ENCODE data around the gene MAPRE2.

The MAPRE2 gene

GRCh38 chr18:35137632-35138031 lies 96.4 kb downstream of the MAPRE2 start:
- TF ChIP-seq TCF12 (IDR thresholded peaks at IDR 0.05; ENCODE audit: low read depth) (no peak), MAX (IDR thresholded peaks at IDR 0.05) (no peak), EGR1 (IDR thresholded peaks at IDR 0.05) (no peak), ZBTB7A (IDR thresholded peaks at IDR 0.05; ENCODE audit: low read depth) (no peak)

DNA sequence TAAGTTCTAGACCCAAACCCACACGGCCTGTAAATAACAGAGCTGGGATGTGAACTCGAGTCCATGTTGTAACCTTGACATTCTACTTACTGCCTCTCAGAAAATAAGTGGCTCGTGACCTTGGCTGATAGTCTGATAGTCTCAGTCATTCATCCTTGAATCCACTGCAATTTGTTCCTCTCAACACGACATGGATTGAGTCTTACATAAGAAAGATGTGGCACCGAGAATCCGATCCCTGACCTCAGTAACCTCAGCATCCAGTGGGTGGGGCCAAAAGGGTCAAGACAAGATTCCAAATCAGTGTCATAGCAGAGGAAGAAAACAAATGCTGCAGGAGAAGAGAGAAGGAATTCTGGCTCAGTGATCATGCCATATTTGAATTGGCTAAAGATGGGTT lies 97.6 kb downstream of the MAPRE2 start:
- TF ChIP-seq EP300 (IDR thresholded peaks at IDR 0.05; ENCODE audit: borderline replicate concordance) (no peak), CREB1 (IDR thresholded peaks at IDR 0.05; ENCODE audit: low read depth) (no peak), ZBTB7A (IDR thresholded peaks at IDR 0.05; ENCODE audit: low read depth) (no peak), MAX (IDR thresholded peaks at IDR 0.05) (no peak), FOXM1 (IDR thresholded peaks at IDR 0.05; ENCODE audit: borderline replicate concordance, low read depth) (no peak), NFIC (IDR thresholded peaks at IDR 0.05) (no peak), TCF12 (IDR thresholded peaks at IDR 0.05; ENCODE audit: low read depth) (no peak), TAF1 (IDR thresholded peaks at IDR 0.05; ENCODE audit: low read depth) (no peak), YY1 (IDR thresholded peaks at IDR 0.05; ENCODE audit: low read depth) (no peak), TEAD4 (IDR thresholded peaks at IDR 0.05) (no peak), CEBPB (IDR thresholded peaks at IDR 0.05) (no peak), RAD21 (IDR thresholded peaks at IDR 0.05; ENCODE audit: low read depth) (no peak), EGR1 (IDR thresholded peaks at IDR 0.05) (no peak)
- TF ChIP-seq, protein P1, sequence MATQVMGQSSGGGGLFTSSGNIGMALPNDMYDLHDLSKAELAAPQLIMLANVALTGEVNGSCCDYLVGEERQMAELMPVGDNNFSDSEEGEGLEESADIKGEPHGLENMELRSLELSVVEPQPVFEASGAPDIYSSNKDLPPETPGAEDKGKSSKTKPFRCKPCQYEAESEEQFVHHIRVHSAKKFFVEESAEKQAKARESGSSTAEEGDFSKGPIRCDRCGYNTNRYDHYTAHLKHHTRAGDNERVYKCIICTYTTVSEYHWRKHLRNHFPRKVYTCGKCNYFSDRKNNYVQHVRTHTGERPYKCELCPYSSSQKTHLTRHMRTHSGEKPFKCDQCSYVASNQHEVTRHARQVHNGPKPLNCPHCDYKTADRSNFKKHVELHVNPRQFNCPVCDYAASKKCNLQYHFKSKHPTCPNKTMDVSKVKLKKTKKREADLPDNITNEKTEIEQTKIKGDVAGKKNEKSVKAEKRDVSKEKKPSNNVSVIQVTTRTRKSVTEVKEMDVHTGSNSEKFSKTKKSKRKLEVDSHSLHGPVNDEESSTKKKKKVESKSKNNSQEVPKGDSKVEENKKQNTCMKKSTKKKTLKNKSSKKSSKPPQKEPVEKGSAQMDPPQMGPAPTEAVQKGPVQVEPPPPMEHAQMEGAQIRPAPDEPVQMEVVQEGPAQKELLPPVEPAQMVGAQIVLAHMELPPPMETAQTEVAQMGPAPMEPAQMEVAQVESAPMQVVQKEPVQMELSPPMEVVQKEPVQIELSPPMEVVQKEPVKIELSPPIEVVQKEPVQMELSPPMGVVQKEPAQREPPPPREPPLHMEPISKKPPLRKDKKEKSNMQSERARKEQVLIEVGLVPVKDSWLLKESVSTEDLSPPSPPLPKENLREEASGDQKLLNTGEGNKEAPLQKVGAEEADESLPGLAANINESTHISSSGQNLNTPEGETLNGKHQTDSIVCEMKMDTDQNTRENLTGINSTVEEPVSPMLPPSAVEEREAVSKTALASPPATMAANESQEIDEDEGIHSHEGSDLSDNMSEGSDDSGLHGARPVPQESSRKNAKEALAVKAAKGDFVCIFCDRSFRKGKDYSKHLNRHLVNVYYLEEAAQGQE (IDR thresholded peaks at IDR 0.05; ENCODE audit: low read depth) = no peak
- TF ChIP-seq, protein P2, sequence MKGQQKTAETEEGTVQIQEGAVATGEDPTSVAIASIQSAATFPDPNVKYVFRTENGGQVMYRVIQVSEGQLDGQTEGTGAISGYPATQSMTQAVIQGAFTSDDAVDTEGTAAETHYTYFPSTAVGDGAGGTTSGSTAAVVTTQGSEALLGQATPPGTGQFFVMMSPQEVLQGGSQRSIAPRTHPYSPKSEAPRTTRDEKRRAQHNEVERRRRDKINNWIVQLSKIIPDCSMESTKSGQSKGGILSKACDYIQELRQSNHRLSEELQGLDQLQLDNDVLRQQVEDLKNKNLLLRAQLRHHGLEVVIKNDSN (IDR thresholded peaks at IDR 0.05) = no peak

GRCh38 chr18:35139517-35139916 lies 98.3 kb downstream of the MAPRE2 start:
- TF ChIP-seq YY1 (IDR thresholded peaks at IDR 0.05; ENCODE audit: low read depth) (no peak), TAF1 (IDR thresholded peaks at IDR 0.05; ENCODE audit: low read depth) (no peak), CREB1 (IDR thresholded peaks at IDR 0.05; ENCODE audit: low read depth) (no peak), ZBTB7A (IDR thresholded peaks at IDR 0.05; ENCODE audit: low read depth) (no peak), EGR1 (IDR thresholded peaks at IDR 0.05) (no peak), EP300 (IDR thresholded peaks at IDR 0.05; ENCODE audit: borderline replicate concordance) (no peak), FOXM1 (IDR thresholded peaks at IDR 0.05; ENCODE audit: borderline replicate concordance, low read depth) (no peak), MAX (IDR thresholded peaks at IDR 0.05) (no peak)
- TF ChIP-seq, protein P2 (IDR thresholded peaks at IDR 0.05) = no peak

- TF ChIP-seq TAF1 (IDR thresholded peaks at IDR 0.05; ENCODE audit: low read depth) (no peak), EP300 (IDR thresholded peaks at IDR 0.05; ENCODE audit: borderline replicate concordance) (no peak), TCF12 (IDR thresholded peaks at IDR 0.05; ENCODE audit: low read depth) (no peak), YY1 (IDR thresholded peaks at IDR 0.05; ENCODE audit: low read depth) (no peak), ZBTB7A (IDR thresholded peaks at IDR 0.05; ENCODE audit: low read depth) (no peak), RAD21 (IDR thresholded peaks at IDR 0.05; ENCODE audit: low read depth) (no peak), CREB1 (IDR thresholded peaks at IDR 0.05; ENCODE audit: low read depth) (no peak)
- TF ChIP-seq, protein P2 (IDR thresholded peaks at IDR 0.05) = no peak
Measured at GRCh38 chr18:35141077-35141476, 99.9 kb downstream of the MAPRE2 start.

DNA sequence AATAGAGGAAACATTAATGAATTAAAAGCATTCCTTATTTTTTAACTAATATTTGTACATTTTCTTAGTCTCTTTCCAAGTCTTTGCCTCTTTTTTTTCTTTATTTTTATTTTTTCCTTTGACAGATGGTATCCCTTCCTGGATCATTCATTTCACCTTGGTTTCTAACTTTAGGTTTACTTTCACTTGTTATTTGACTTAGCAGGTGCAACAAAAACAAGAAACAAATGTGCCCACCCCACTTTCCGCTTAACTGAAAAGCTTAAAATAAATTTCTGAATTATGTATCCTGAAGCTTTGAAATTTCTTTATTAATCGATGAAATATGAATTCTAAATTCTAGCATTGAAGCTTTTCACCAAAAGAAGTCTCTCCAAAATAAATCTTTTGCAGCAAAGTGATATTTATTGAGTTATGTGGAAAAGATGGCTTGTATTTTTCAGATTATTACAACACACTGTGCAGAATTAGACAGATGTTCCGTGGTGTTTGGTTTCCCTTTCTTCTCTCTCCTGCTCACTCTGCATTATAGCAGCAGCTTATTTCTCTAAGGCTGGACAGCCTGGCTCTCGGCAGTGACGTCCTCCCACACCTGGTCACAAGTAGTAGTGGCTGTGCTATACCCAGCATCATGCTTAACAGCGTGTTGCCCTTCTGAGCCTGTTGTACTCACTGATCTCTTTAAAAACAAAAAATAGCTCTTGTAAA lies 100.5 kb downstream of the MAPRE2 start:
- no peak for TF ChIP-seq EGR1 (IDR thresholded peaks at IDR 0.05)

- TF ChIP-seq, protein P1 (IDR thresholded peaks at IDR 0.05; ENCODE audit: low read depth) = no peak
- TF ChIP-seq EGR1 (IDR thresholded peaks at IDR 0.05) (no peak), TCF12 (IDR thresholded peaks at IDR 0.05; ENCODE audit: low read depth) (no peak), NFIC (IDR thresholded peaks at IDR 0.05) (no peak), TAF1 (IDR thresholded peaks at IDR 0.05; ENCODE audit: low read depth) (no peak), CEBPB (IDR thresholded peaks at IDR 0.05) (no peak), YY1 (IDR thresholded peaks at IDR 0.05; ENCODE audit: low read depth) (no peak), MAX (IDR thresholded peaks at IDR 0.05) (no peak), CREB1 (IDR thresholded peaks at IDR 0.05; ENCODE audit: low read depth) (no peak), EP300 (IDR thresholded peaks at IDR 0.05; ENCODE audit: borderline replicate concordance) (no peak)
- TF ChIP-seq, protein P2 (IDR thresholded peaks at IDR 0.05) = no peak
Measured at GRCh38 chr18:35142275-35142615, 101.0 kb downstream of the MAPRE2 start.
